Karpas-422 (cell line): ENCODE measurements around the gene WIZ. TPM values are rescaled to one million over a fixed set of nuclear protein-coding genes. Genes with fewer than 3 reads are reported as not detected.

Experiments
- DNase-seq: peaks from one replicate; pipeline ENCODE4 v3.0.0-alpha.2; 2015
- H2AFZ ChIP-seq: fragments of 200-600 bp; sonication (generic); 2 replicates; pipeline ENCODE4 v1.6.1; 2014; ENCODE audit warnings: antibody characterized with exemption, low read length, mixed read lengths
- H3K27ac ChIP-seq: fragments of 200-600 bp; sonication (generic); 2 replicates; pipeline ENCODE4 v1.5.1; 2014; ENCODE audit warnings: mild to moderate bottlenecking, low read length, moderate library complexity
- H3K27me3 ChIP-seq: fragments of 200-600 bp; sonication (generic); 2 replicates; pipeline ENCODE4 v1.6.1; 2014; ENCODE audit warnings: low read length, mixed read lengths
- H3K36me3 ChIP-seq: fragments of 200-600 bp; sonication (generic); 2 replicates; pipeline ENCODE4 v1.6.1; 2014; ENCODE audit warnings: low read length, mixed read lengths; ENCODE audit not compliant: insufficient read depth
- H3K4me1 ChIP-seq: fragments of 200-600 bp; sonication (generic); 2 replicates; pipeline ENCODE4 v1.6.1; 2014; ENCODE audit warnings: mild to moderate bottlenecking, low read length, mixed read lengths
- H3K4me2 ChIP-seq: fragments of 200-600 bp; sonication (generic); 2 replicates; pipeline ENCODE4 v1.6.1; 2014; ENCODE audit warnings: low read length, low read depth, mild to moderate bottlenecking; ENCODE audit not compliant: poor library complexity, severe bottlenecking
- H3K4me3 ChIP-seq: fragments of 200-600 bp; sonication (generic); 2 replicates; pipeline ENCODE4 v1.5.1; 2014; ENCODE audit warnings: mild to moderate bottlenecking, antibody characterized with exemption, low read length, mixed read lengths
- H3K79me2 ChIP-seq: fragments of 200-600 bp; sonication (generic); 2 replicates; pipeline ENCODE4 v1.6.1; 2014; ENCODE audit warnings: mild to moderate bottlenecking, low read length, mixed read lengths
- H3K9ac ChIP-seq: fragments of 200-600 bp; sonication (generic); 2 replicates; pipeline ENCODE4 v1.6.0; 2014; ENCODE audit warnings: low read length
- H3K9me2 ChIP-seq: fragments of 200-600 bp; sonication (generic), shearing (Covaris generic); replicated peaks from 2 replicates; pipeline ENCODE4 v1.6.0; 2014; ENCODE audit warnings: mild to moderate bottlenecking, low read length, moderate library complexity; ENCODE audit not compliant: insufficient read depth
- H3K9me3 ChIP-seq: fragments of 300-700, 200-600 bp; sonication (generic); 2 replicates; pipeline ENCODE4 v1.6.1; 2014; ENCODE audit warnings: low read length, mixed read lengths
- H4K20me1 ChIP-seq: fragments of 200-600 bp; sonication (generic); 2 replicates; pipeline ENCODE4 v1.6.1; 2014; ENCODE audit warnings: mild to moderate bottlenecking, antibody characterized with exemption, low read length, low read depth; ENCODE audit not compliant: insufficient read depth
- total RNA-seq: library from RNA; depleted of rRNA; stranded (reverse); fragments of >200 nt; shearing (Covaris generic); gene quantifications from 2 replicates; pipeline ENCODE4 v1.2.3, GENCODE V29; 2014; ENCODE audit warnings: low replicate concordance

Gene WIZ
- total RNA-seq, 1 experiment from 2014 or later, result 5.4 TPM

GRCh38 chr19:15450528-15450890 is 753 bp upstream of the WIZ start:
- H3K79me2 ChIP-seq, result no peaks in the 10 kb centered on the region
- peak overlapping the region; percentile 38; the same call in 1 of the 2 replicates for H3K4me3 ChIP-seq
- H3K9me3 ChIP-seq, result no peaks in the 10 kb centered on the region
- no peaks in the 10 kb centered on the region for H3K27me3 ChIP-seq
- no peaks in the 10 kb centered on the region; the same call in 1 of the 2 replicates for H3K9me2 ChIP-seq
- H2AFZ ChIP-seq, result peak overlapping the region; percentile 12; the same call in 1 of the 2 replicates
- H3K9ac ChIP-seq, result no peak overlapping the region
- H3K4me1 ChIP-seq, result peaks cover 6% of the 10 kb centered on the region
- 0 out of 2 replicates have a peak, but pooled peaks cover 5% of the 10 kb centered on the region for H4K20me1 ChIP-seq
- no peak overlapping the region for H3K4me2 ChIP-seq
- no peak for DNase-seq
- H3K27ac ChIP-seq, result no peak overlapping the region
- no peaks in the 10 kb centered on the region for H3K36me3 ChIP-seq

- H3K27me3 ChIP-seq, result no peaks in the 10 kb centered on the region
- no peaks in the 10 kb centered on the region for H3K36me3 ChIP-seq
- H3K4me3 ChIP-seq, result peak overlapping the region; percentile 41; the same call in 1 of the 2 replicates
- no peaks in the 10 kb centered on the region; the same call in 1 of the 2 replicates for H3K9me2 ChIP-seq
- DNase-seq, result no peak
- no peak overlapping the region for H2AFZ ChIP-seq
- no peak overlapping the region for H3K27ac ChIP-seq
- 0 out of 2 replicates have a peak, but pooled peaks cover 5% of the 10 kb centered on the region for H4K20me1 ChIP-seq
- H3K9me3 ChIP-seq, result no peaks in the 10 kb centered on the region
- H3K4me1 ChIP-seq, result peaks cover 6% of the 10 kb centered on the region
- no peaks in the 10 kb centered on the region for H3K79me2 ChIP-seq
- no peak overlapping the region for H3K9ac ChIP-seq
- H3K4me2 ChIP-seq, result peak overlapping the region; percentile 45
These were observed 757 bp downstream of the WIZ start for GRCh38 chr19:15448778-15449619.

GRCh38 chr19:15448044-15448777 is 1.5 kb downstream of the WIZ start:
- Histone ChIP-seq H3K4me3 (no peak overlapping the region), H4K20me1 (0 out of 2 replicates have a peak, but pooled peaks cover 5% of the 10 kb centered on the region), H3K9me2 (no peaks in the 10 kb centered on the region; the same call in 1 of the 2 replicates), H3K9me3 (no peaks in the 10 kb centered on the region), H3K9ac (no peak overlapping the region), H3K27ac (no peak overlapping the region), H3K4me1 (peaks cover 6% of the 10 kb centered on the region), H3K36me3 (no peaks in the 10 kb centered on the region), H3K4me2 (no peak overlapping the region), H2AFZ (no peak overlapping the region), H3K27me3 (no peaks in the 10 kb centered on the region), H3K79me2 (no peaks in the 10 kb centered on the region)
- no peak for DNase-seq

DNA sequence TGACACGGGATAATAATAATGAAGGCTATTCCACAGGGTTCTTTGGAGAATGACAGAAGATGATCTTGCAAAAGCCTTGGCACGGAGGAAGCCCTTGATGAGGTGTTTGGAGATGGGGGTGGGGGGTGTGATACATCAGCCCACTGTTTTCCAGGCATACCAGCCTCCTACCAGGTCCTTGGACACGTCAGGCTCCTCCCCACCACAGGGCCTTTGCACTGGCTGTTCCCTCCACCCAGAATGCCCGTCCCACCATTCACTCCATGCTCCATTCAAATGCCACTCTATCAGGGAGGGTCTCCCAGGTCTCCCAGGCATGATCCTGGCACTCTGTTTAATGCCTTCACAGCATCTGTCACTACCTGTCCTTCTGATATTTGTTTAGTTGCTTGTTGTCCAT is 2.7 kb downstream of the WIZ start:
- Histone ChIP-seq H2AFZ (no peak overlapping the region), H3K4me1 (peaks cover 6% of the 10 kb centered on the region), H3K36me3 (no peaks in the 10 kb centered on the region), H3K9me2 (no peaks in the 10 kb centered on the region; the same call in 1 of the 2 replicates), H3K79me2 (no peaks in the 10 kb centered on the region), H3K9ac (no peak overlapping the region), H4K20me1 (0 out of 2 replicates have a peak, but pooled peaks cover 5% of the 10 kb centered on the region), H3K27me3 (no peaks in the 10 kb centered on the region), H3K4me2 (no peak overlapping the region), H3K27ac (no peak overlapping the region), H3K4me3 (no peak overlapping the region), H3K9me3 (no peaks in the 10 kb centered on the region)
- DNase-seq, result no peak

DNA sequence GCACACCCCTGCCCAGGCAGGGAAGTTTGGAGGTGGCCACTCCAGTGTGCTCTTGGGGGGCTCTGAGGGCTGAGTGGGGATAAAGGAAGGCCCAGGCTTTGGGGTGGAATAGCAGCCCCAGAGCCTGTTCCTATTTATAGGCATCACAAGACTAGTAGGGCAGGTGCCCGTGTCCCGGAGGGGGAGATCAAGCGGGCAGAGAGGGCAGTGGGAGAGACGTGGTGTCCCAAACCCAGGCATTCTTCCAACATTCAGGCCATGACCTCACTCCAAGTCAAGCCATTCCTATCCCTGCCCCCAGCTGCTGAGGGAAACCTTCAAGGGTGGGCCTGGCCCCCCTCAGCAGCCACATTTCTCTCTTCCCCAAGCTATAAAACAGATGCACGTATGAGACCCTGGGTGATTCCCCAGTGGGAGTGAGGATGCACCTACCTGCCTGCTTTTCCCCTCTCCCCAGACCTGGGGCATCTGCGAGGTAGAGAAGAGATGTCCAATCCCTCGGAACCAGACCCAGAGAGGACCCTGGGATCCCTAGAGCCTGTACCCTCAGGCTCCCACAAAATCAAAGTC is 3.9 kb downstream of the WIZ start:
- Histone ChIP-seq H3K4me1 (peaks cover 6% of the 10 kb centered on the region), H2AFZ (no peak overlapping the region), H3K4me2 (no peak overlapping the region), H3K27ac (no peak overlapping the region), H3K36me3 (no peaks in the 10 kb centered on the region), H4K20me1 (0 out of 2 replicates have a peak, but pooled peaks cover 5% of the 10 kb centered on the region), H3K27me3 (no peaks in the 10 kb centered on the region), H3K9ac (no peak overlapping the region), H3K4me3 (no peak overlapping the region), H3K79me2 (no peaks in the 10 kb centered on the region), H3K9me3 (no peaks in the 10 kb centered on the region), H3K9me2 (no peaks in the 10 kb centered on the region; the same call in 1 of the 2 replicates)
- no peak for DNase-seq

- DNase-seq, result no peak
- no peak overlapping the region for H3K4me3 ChIP-seq
- H3K9me3 ChIP-seq, result no peaks in the 10 kb centered on the region
- H3K4me1 ChIP-seq, result peaks cover 6% of the 10 kb centered on the region
- H3K27me3 ChIP-seq, result no peaks in the 10 kb centered on the region
- H2AFZ ChIP-seq, result no peak overlapping the region
- H3K9ac ChIP-seq, result no peak overlapping the region
- 0 out of 2 replicates have a peak, but pooled peaks cover 5% of the 10 kb centered on the region for H4K20me1 ChIP-seq
- H3K27ac ChIP-seq, result no peak overlapping the region
- H3K4me2 ChIP-seq, result no peak overlapping the region
- no peaks in the 10 kb centered on the region for H3K79me2 ChIP-seq
- H3K9me2 ChIP-seq, result no peaks in the 10 kb centered on the region; the same call in 1 of the 2 replicates
- no peaks in the 10 kb centered on the region for H3K36me3 ChIP-seq
These were observed 4.5 kb downstream of the WIZ start for GRCh38 chr19:15445227-15445605.

DNA sequence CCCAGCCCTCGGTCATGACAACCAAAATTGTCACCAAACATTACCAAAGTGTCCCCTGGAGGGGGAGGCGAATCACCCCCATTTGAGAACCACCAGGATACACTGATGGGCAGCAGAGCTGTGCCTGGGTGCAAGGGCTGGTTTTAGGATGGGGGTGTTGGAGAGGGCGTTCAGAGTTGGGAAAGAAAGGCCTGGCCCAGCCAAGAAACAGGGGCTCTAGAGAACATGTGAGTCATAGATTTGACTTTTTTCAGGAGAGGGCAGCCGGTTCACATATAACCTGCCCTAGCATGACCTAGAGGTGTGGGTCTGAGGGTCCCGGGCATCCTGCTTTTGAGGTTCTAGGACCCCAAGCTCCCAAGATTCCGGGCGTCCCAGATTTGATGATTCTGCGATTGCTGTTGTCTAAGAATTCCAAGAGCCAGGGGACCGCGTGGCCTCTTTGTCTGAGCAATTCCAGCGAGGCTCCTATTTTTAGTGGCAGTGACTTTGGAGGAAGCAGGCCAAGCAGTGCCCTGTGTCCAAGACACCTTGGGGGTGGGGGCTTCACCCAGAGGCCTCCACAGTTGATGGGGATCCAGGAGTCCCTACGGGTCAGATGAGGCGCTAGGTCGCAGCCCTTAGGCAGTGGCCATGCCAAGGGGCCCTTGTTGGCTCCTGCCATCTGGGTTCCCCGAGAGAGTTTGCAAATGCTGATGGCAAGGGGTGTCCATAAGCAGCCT is 5.1 kb downstream of the WIZ start:
- no peaks in the 10 kb centered on the region for H3K79me2 ChIP-seq
- H3K4me3 ChIP-seq, result no peak overlapping the region
- no peaks in the 10 kb centered on the region for H3K36me3 ChIP-seq
- no peak overlapping the region for H3K4me2 ChIP-seq
- no peak overlapping the region for H3K27ac ChIP-seq
- no peaks in the 10 kb centered on the region for H3K9me2 ChIP-seq
- no peak for DNase-seq
- H3K9ac ChIP-seq, result no peak overlapping the region
- no peaks in the 10 kb centered on the region for H3K9me3 ChIP-seq
- no peaks in the 10 kb centered on the region for H3K27me3 ChIP-seq
- no peak overlapping the region for H2AFZ ChIP-seq
- peaks cover 6% of the 10 kb centered on the region for H3K4me1 ChIP-seq
- H4K20me1 ChIP-seq, result 0 out of 2 replicates have a peak, but pooled peaks cover 5% of the 10 kb centered on the region
